IPS DF 6.9 (cell line): Measurements from ENCODE around the gene ANKS6.

Experiments used
- DNase-seq: peaks from one replicate; pipeline ENCODE4 v3.0.0-alpha.2; 2013; ENCODE audit warnings: low read depth, low spot score
- H3K27ac ChIP-seq: one replicate; pipeline ENCODE4 v1.5.1; 2013; ENCODE audit warnings: low read length, control low read depth
- H3K27me3 ChIP-seq: 2 replicates; pipeline ENCODE4 v1.6.1; 2013; ENCODE audit warnings: mild to moderate bottlenecking, low read length; ENCODE audit not compliant: control insufficient read depth, insufficient read depth
- H3K36me3 ChIP-seq: 2 replicates; pipeline ENCODE4 v1.6.1; 2013; ENCODE audit warnings: low read length; ENCODE audit not compliant: control insufficient read depth, insufficient read depth
- H3K4me1 ChIP-seq: 2 replicates; pipeline ENCODE4 v1.6.1; 2013; ENCODE audit warnings: low read length; ENCODE audit not compliant: control insufficient read depth, insufficient read depth
- H3K4me3 ChIP-seq: 2 replicates; pipeline ENCODE4 v1.5.1; 2013; ENCODE audit warnings: mild to moderate bottlenecking, low read length
- H3K9me3 ChIP-seq: 2 replicates; pipeline ENCODE4 v1.6.1; 2013; ENCODE audit warnings: low read length, inconsistent platforms; ENCODE audit not compliant: control insufficient read depth, insufficient read depth
- WGBS: extraction: QIAGEN DNeasy Blood & Tissue Kit; methylation state at CpG from one replicate; pipeline ENCODE4 v1.1.7; 2013; ENCODE audit warnings: mixed read lengths, missing lambda C conversion rate; ENCODE audit not compliant: insufficient read length, insufficient coverage; 5-methylcytosine and 5-hydroxymethylcytosine counted together

The ANKS6 gene

GRCh38 chr9:98793031-98793430 is 3.3 kb downstream of the ANKS6 start:
- no peaks in the 10 kb centered on the region for H3K27me3 ChIP-seq
- WGBS: no CpG with 5 or more reads among the region's 2 CpGs
- peaks cover 11% of the 10 kb centered on the region for H3K4me1 ChIP-seq
- H3K36me3 ChIP-seq: peaks cover 9% of the 10 kb centered on the region
- no peak overlapping the region for H3K4me3 ChIP-seq
- H3K9me3 ChIP-seq: no peaks in the 10 kb centered on the region
- no peak overlapping the region for H3K27ac ChIP-seq
- DNase-seq: no peak

- Histone ChIP-seq H3K4me3 (no peak overlapping the region), H3K4me1 (peaks cover 11% of the 10 kb centered on the region), H3K27me3 (no peaks in the 10 kb centered on the region), H3K36me3 (peaks cover 12% of the 10 kb centered on the region), H3K9me3 (no peaks in the 10 kb centered on the region), H3K27ac (no peak overlapping the region)
- no CpG with 5 or more reads among the region's 18 CpGs for WGBS
- no peak for DNase-seq
Measured at GRCh38 chr9:98791608-98792490, 4.5 kb downstream of the ANKS6 start.

- WGBS: no CpG with 5 or more reads among the region's 10 CpGs
- Histone ChIP-seq H3K4me3 (no peak overlapping the region), H3K4me1 (peaks cover 11% of the 10 kb centered on the region), H3K9me3 (no peaks in the 10 kb centered on the region), H3K36me3 (peaks cover 12% of the 10 kb centered on the region), H3K27me3 (no peaks in the 10 kb centered on the region), H3K27ac (no peak overlapping the region)
- DNase-seq: peak; percentile 75
Measured at GRCh38 chr9:98790842-98791607, 5.3 kb downstream of the ANKS6 start.

- peaks cover 12% of the 10 kb centered on the region for H3K36me3 ChIP-seq
- no peak overlapping the region for H3K4me3 ChIP-seq
- no peaks in the 10 kb centered on the region for H3K9me3 ChIP-seq
- WGBS: no CpG with 5 or more reads among the region's 25 CpGs
- H3K27me3 ChIP-seq: no peaks in the 10 kb centered on the region
- DNase-seq: no peak
- peaks cover 7% of the 10 kb centered on the region for H3K4me1 ChIP-seq
- no peak overlapping the region for H3K27ac ChIP-seq
Measured at GRCh38 chr9:98790134-98790841, 6.1 kb downstream of the ANKS6 start.

GRCh38 chr9:98789483-98790133 is 6.7 kb downstream of the ANKS6 start:
- H3K27ac ChIP-seq: no peak overlapping the region
- no peaks in the 10 kb centered on the region for H3K27me3 ChIP-seq
- H3K9me3 ChIP-seq: no peaks in the 10 kb centered on the region
- DNase-seq: no peak
- no peak overlapping the region for H3K4me3 ChIP-seq
- no CpG with 5 or more reads among the region's 5 CpGs for WGBS
- peaks cover 12% of the 10 kb centered on the region for H3K36me3 ChIP-seq
- H3K4me1 ChIP-seq: peaks cover 6% of the 10 kb centered on the region

- Histone ChIP-seq H3K27me3 (no peaks in the 10 kb centered on the region), H3K36me3 (peaks cover 17% of the 10 kb centered on the region), H3K27ac (no peak overlapping the region), H3K9me3 (no peaks in the 10 kb centered on the region), H3K4me3 (no peak overlapping the region), H3K4me1 (peaks cover 6% of the 10 kb centered on the region)
- no CpG with 5 or more reads among the region's 12 CpGs for WGBS
- DNase-seq: no peak
Measured at GRCh38 chr9:98787766-98788335, 8.5 kb downstream of the ANKS6 start.

GRCh38 chr9:98786750-98787510 is 9.4 kb downstream of the ANKS6 start:
- no CpG with 5 or more reads among the region's 4 CpGs for WGBS
- H3K4me1 ChIP-seq: peaks cover 3% of the 10 kb centered on the region
- peaks cover 2% of the 10 kb centered on the region; the same call in 1 of the 2 replicates for H3K9me3 ChIP-seq
- no peaks in the 10 kb centered on the region for H3K27me3 ChIP-seq
- peaks cover 19% of the 10 kb centered on the region for H3K36me3 ChIP-seq
- DNase-seq: no peak
- H3K27ac ChIP-seq: no peak overlapping the region
- H3K4me3 ChIP-seq: no peak overlapping the region

- no peaks in the 10 kb centered on the region for H3K27me3 ChIP-seq
- H3K27ac ChIP-seq: no peak overlapping the region
- WGBS: no CpG with 5 or more reads among the region's 11 CpGs
- peaks cover 2% of the 10 kb centered on the region; the same call in 1 of the 2 replicates for H3K9me3 ChIP-seq
- H3K36me3 ChIP-seq: peaks cover 20% of the 10 kb centered on the region
- no peaks in the 10 kb centered on the region; the same call in 1 of the 2 replicates for H3K4me1 ChIP-seq
- no peak overlapping the region for H3K4me3 ChIP-seq
- no peak for DNase-seq
Measured at GRCh38 chr9:98784831-98785806, 11.2 kb downstream of the ANKS6 start.
